ENCODE data around the gene TNFAIP2.
"Not testable (repeated sequence)": the region's sequence is repeated elsewhere in the genome, so short reads cannot be mapped to it uniquely, and the experiment has no call there.

Gene TNFAIP2

GRCh38 chr14:103172921-103173320 is 49.7 kb downstream of the TNFAIP2 start:
- Histone ChIP-seq H3K9me2 (ENCODE audit: low read depth, low read length) (no peaks in the 10 kb centered on the region), H3K79me2 (ENCODE audit: insufficient read depth, low read length) (no peaks in the 10 kb centered on the region), H3K4me2 (ENCODE audit: low read length) (no peak overlapping the region)

DNA sequence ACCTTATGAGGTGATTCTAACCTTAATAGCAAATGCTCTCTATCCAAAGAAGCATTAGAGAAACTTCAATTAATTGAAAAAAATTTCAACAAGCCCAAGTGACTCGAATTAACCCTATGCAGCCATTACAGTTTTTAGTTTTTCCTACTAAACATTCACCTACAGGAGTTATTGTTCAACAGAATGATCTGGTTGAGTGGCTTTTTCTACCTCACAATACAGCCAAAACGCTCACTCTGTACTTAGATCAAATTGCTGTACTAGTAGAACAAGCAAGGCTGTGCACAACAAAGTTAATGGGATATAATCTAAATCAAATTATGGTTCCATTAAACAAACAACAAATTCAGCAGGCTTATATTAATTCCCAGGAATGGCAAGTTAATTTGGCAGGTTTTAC is 50.6 kb downstream of the TNFAIP2 start:
- H3K9ac ChIP-seq (ENCODE audit: low read length); H3F3A ChIP-seq (ENCODE audit: insufficient read depth, low read length); H3K27ac ChIP-seq (ENCODE audit: low read depth, low read length, poor library complexity, severe bottlenecking); H4K20me1 ChIP-seq (ENCODE audit: insufficient read depth, low read length); H3K4me1 ChIP-seq (ENCODE audit: insufficient read depth, low read length, severe bottlenecking); H3K36me3 ChIP-seq (ENCODE audit: insufficient read depth, low read length); H3K79me2 ChIP-seq (ENCODE audit: insufficient read depth, low read length); H3K4me2 ChIP-seq (ENCODE audit: low read length); H3K4me3 ChIP-seq (ENCODE audit: low read depth, low read length, poor library complexity, severe bottlenecking); H2AFZ ChIP-seq (ENCODE audit: low read length); H3K9me2 ChIP-seq (ENCODE audit: low read depth, low read length): not testable (repeated sequence)
- peaks cover 16% of the 10 kb centered on the region; the same call in 1 of the 2 replicates for H3K27me3 ChIP-seq (ENCODE audit: insufficient read depth, low read length)
- H3K9me3 ChIP-seq (ENCODE audit: low read length): peaks cover 12% of the 10 kb centered on the region

More at GRCh38 chr14:103172921-103173320, 49.7 kb downstream of the TNFAIP2 start:
- Histone ChIP-seq H2AFZ (ENCODE audit: low read length) (no peak overlapping the region), H3F3A (ENCODE audit: insufficient read depth, low read length) (no peaks in the 10 kb centered on the region), H3K27me3 (ENCODE audit: insufficient read depth, low read length) (peaks cover 16% of the 10 kb centered on the region; the same call in 1 of the 2 replicates), H3K36me3 (ENCODE audit: insufficient read depth, low read length) (peaks cover 3% of the 10 kb centered on the region; the same call in 1 of the 2 replicates), H4K20me1 (ENCODE audit: insufficient read depth, low read length) (no peaks in the 10 kb centered on the region), H3K9ac (ENCODE audit: low read length) (no peak overlapping the region), H3K4me1 (ENCODE audit: insufficient read depth, low read length, severe bottlenecking) (no peaks in the 10 kb centered on the region), H3K9me3 (ENCODE audit: low read length) (peaks cover 12% of the 10 kb centered on the region), H3K4me3 (ENCODE audit: low read depth, low read length, poor library complexity, severe bottlenecking) (no peak overlapping the region), H3K27ac (ENCODE audit: low read depth, low read length, poor library complexity, severe bottlenecking) (no peak overlapping the region)
- TF ChIP-seq CTCF (IDR thresholded peaks at IDR 0.05; ENCODE audit: low read length): no peak
- no peak for TF ChIP-seq EZH2 (IDR thresholded peaks at IDR 0.05; ENCODE audit: borderline replicate concordance, low read length)

GRCh38 chr14:103176176-103176575 is 52.9 kb downstream of the TNFAIP2 start:
- Histone ChIP-seq H3K9me3 (ENCODE audit: low read length) (peaks cover 12% of the 10 kb centered on the region), H3K27me3 (ENCODE audit: insufficient read depth, low read length) (peaks cover 16% of the 10 kb centered on the region; the same call in 1 of the 2 replicates)
- not testable (repeated sequence) for H3K36me3 ChIP-seq (ENCODE audit: insufficient read depth, low read length); H3K4me1 ChIP-seq (ENCODE audit: insufficient read depth, low read length, severe bottlenecking); H3K27ac ChIP-seq (ENCODE audit: low read depth, low read length, poor library complexity, severe bottlenecking); H3K4me3 ChIP-seq (ENCODE audit: low read depth, low read length, poor library complexity, severe bottlenecking); H3F3A ChIP-seq (ENCODE audit: insufficient read depth, low read length); H3K79me2 ChIP-seq (ENCODE audit: insufficient read depth, low read length); H3K9ac ChIP-seq (ENCODE audit: low read length); H4K20me1 ChIP-seq (ENCODE audit: insufficient read depth, low read length); H2AFZ ChIP-seq (ENCODE audit: low read length); H3K4me2 ChIP-seq (ENCODE audit: low read length); H3K9me2 ChIP-seq (ENCODE audit: low read depth, low read length)

- no peaks in the 10 kb centered on the region for H3K4me1 ChIP-seq (ENCODE audit: insufficient read depth, low read length, severe bottlenecking)
- H3K9me3 ChIP-seq (ENCODE audit: low read length): peaks cover 12% of the 10 kb centered on the region
- H3K4me3 ChIP-seq (ENCODE audit: low read depth, low read length, poor library complexity, severe bottlenecking): no peak overlapping the region
- H3K4me2 ChIP-seq (ENCODE audit: low read length): no peak overlapping the region
- H3F3A ChIP-seq (ENCODE audit: insufficient read depth, low read length): no peaks in the 10 kb centered on the region
- peaks cover 3% of the 10 kb centered on the region; the same call in 1 of the 2 replicates for H3K36me3 ChIP-seq (ENCODE audit: insufficient read depth, low read length)
- H3K27me3 ChIP-seq (ENCODE audit: insufficient read depth, low read length): peaks cover 16% of the 10 kb centered on the region; the same call in 1 of the 2 replicates
- no peak overlapping the region for H3K27ac ChIP-seq (ENCODE audit: low read depth, low read length, poor library complexity, severe bottlenecking)
- TF ChIP-seq CTCF (IDR thresholded peaks at IDR 0.05; ENCODE audit: low read length) (no peak), EZH2 (IDR thresholded peaks at IDR 0.05; ENCODE audit: borderline replicate concordance, low read length) (no peak)
- H3K79me2 ChIP-seq (ENCODE audit: insufficient read depth, low read length): no peaks in the 10 kb centered on the region
- H2AFZ ChIP-seq (ENCODE audit: low read length): no peak overlapping the region
- no peaks in the 10 kb centered on the region for H3K9me2 ChIP-seq (ENCODE audit: low read depth, low read length)
- no peaks in the 10 kb centered on the region for H4K20me1 ChIP-seq (ENCODE audit: insufficient read depth, low read length)
- no peak overlapping the region for H3K9ac ChIP-seq (ENCODE audit: low read length)
Observed at GRCh38 chr14:103177376-103177775, 54.1 kb downstream of the TNFAIP2 start.

Measured in OCI-LY1 (cell line).